ENCODE data around the gene SLC35E1. TPM values are rescaled to one million over a fixed set of nuclear protein-coding genes. Genes with fewer than 3 reads are reported as not detected.
A peak's percentile ranks its signal among the peaks of the same experiment; 100 is the strongest.

SLC35E1 gene
- total RNA-seq, 2 donors from 2014 or later: 42.0 to 69.1 TPM

GRCh38 chr19:16531380-16531669, 40.9 kb downstream of the SLC35E1 start:
- H3K4me1 ChIP-seq (replicated peaks): no peaks in the 10 kb centered on the region
- DNase-seq (ENCODE audit: low spot score): no peak
- H3K27me3 ChIP-seq (replicated peaks; ENCODE audit: insufficient read depth): no peaks in the 10 kb centered on the region
- H3K4me3 ChIP-seq: no peak overlapping the region
- no peak overlapping the region for H3K27ac ChIP-seq
- intact Hi-C loops (cut with DNase I): no loop called here
- WGBS: 97% methylated on average over 12 of the region's 12 CpGs
- TF ChIP-seq POLR2A (IDR thresholded peaks at IDR 0.05) (no peak), POLR2AphosphoS5 (IDR thresholded peaks at IDR 0.05) (no peak), CTCF (IDR thresholded peaks at IDR 0.05) (no peak)
- no peaks in the 10 kb centered on the region for H3K9me3 ChIP-seq
- peaks cover 45 to 75% of the 10 kb centered on the region in 2 donors for H3K36me3 ChIP-seq

- Histone ChIP-seq H3K4me1 (replicated peaks) (no peaks in the 10 kb centered on the region), H3K27ac (no peak overlapping the region)
- no peak for DNase-seq (ENCODE audit: low spot score)
These were observed 41.5 kb downstream of the SLC35E1 start for GRCh38 chr19:16530540-16531379.

GRCh38 chr19:16529466-16530144, 42.6 kb downstream of the SLC35E1 start:
- Histone ChIP-seq H3K4me1 (replicated peaks) (no peaks in the 10 kb centered on the region), H3K27me3 (replicated peaks; ENCODE audit: insufficient read depth) (no peaks in the 10 kb centered on the region), H3K36me3 (peaks cover 45 to 80% of the 10 kb centered on the region in 2 donors), H3K4me3 (no peak overlapping the region), H3K9me3 (no peaks in the 10 kb centered on the region), H3K27ac (no peak overlapping the region)
- no peak for TF ChIP-seq CTCF (IDR thresholded peaks at IDR 0.05)
- no peak for TF ChIP-seq POLR2A (IDR thresholded peaks at IDR 0.05)
- TF ChIP-seq POLR2AphosphoS5 (IDR thresholded peaks at IDR 0.05): no peak
- no peak for DNase-seq (ENCODE audit: low spot score)
- intact Hi-C loops (cut with DNase I): no loop called here
- 89% methylated on average over 25 of the region's 25 CpGs for WGBS

More at GRCh38 chr19:16530540-16531379, 41.5 kb downstream of the SLC35E1 start:
- Histone ChIP-seq H3K36me3 (peaks cover 45 to 80% of the 10 kb centered on the region in 2 donors), H3K9me3 (no peaks in the 10 kb centered on the region), H3K27me3 (replicated peaks; ENCODE audit: insufficient read depth) (no peaks in the 10 kb centered on the region), H3K4me3 (no peak overlapping the region)
- WGBS: 87% methylated on average over 43 of the region's 43 CpGs
- intact Hi-C loops (cut with DNase I): no loop called here
- TF ChIP-seq POLR2AphosphoS5 (IDR thresholded peaks at IDR 0.05) (no peak), POLR2A (IDR thresholded peaks at IDR 0.05) (no peak), CTCF (IDR thresholded peaks at IDR 0.05) (no peak)

GRCh38 chr19:16527971-16528521, 44.2 kb downstream of the SLC35E1 start:
- Histone ChIP-seq H3K27me3 (replicated peaks; ENCODE audit: insufficient read depth) (no peaks in the 10 kb centered on the region), H3K9me3 (no peaks in the 10 kb centered on the region), H3K36me3 (peaks cover 38 to 76% of the 10 kb centered on the region in 2 donors), H3K4me1 (replicated peaks) (no peaks in the 10 kb centered on the region), H3K27ac (peak overlapping the region in 1 of 2 donors; percentile 14), H3K4me3 (no peak overlapping the region)
- intact Hi-C loops (cut with DNase I): no loop called here
- TF ChIP-seq POLR2AphosphoS5 (IDR thresholded peaks at IDR 0.05) (no peak), CTCF (IDR thresholded peaks at IDR 0.05) (peak in 3 of 4 experiments; percentile 9 to 28 (median 16))
- 88% methylated on average over 12 of the region's 12 CpGs for WGBS
- no peak for DNase-seq (ENCODE audit: low spot score)
